Right atrium auricular region (tissue), 2 donors: ENCODE data around the gene SOCS7. TPM values are rescaled to one million over a fixed set of nuclear protein-coding genes. Genes with fewer than 3 reads are reported as not detected.

Experiments used
- DNase-seq: peaks from one replicate; pipeline ENCODE4 v3.0.0-alpha.2; 2019; ENCODE audit warnings: low spot score
- H3K27ac ChIP-seq, 2 donors: fragments of 200-600 bp; sonication (generic); 1 replicate in 1 of 2; 2 replicates in 1 of 2; pipeline ENCODE4 v1.5.1; 2016 to 2019
- H3K27me3 ChIP-seq, 2 donors: fragments of 200-600 bp; sonication (generic); one replicate each; pipeline versions ENCODE4 v1.5.1 to v1.6.0; 2017 to 2019
- H3K36me3 ChIP-seq: fragments of 200-600 bp; sonication (generic); one replicate; pipeline ENCODE4 v1.5.1; 2016
- H3K4me1 ChIP-seq, 2 donors: fragments of 200-600 bp; sonication (generic); one replicate each; pipeline versions ENCODE4 v1.5.1 to v1.6.0; 2017 to 2019
- H3K4me3 ChIP-seq, 2 donors: fragments of 200-600 bp; sonication (generic); 1 replicate in 1 of 2; 2 replicates in 1 of 2; pipeline ENCODE4 v1.5.1; 2017 to 2019; ENCODE audit warnings: mild to moderate bottlenecking in 1 of 2, moderate library complexity in 1 of 2
- H3K9me3 ChIP-seq, 2 donors: fragments of 200-600 bp; sonication (generic); one replicate each; pipeline ENCODE4 v1.5.1; 2019
- total RNA-seq, 2 donors: library from RNA; depleted of rRNA; stranded (reverse); fragments of >200 nt; gene quantifications; one replicate each; pipeline ENCODE4 v1.1.0, GENCODE V29; 2016
- TF ChIP-seq, protein P1 (sequence below), 2 donors: fragments of 200-600 bp; sonication (generic); IDR thresholded peaks; one replicate each; pipeline ENCODE4 v1.5.1; 2019; ENCODE audit warnings: antibody characterized with exemption in 2 of 2

SOCS7 gene
- total RNA-seq, 2 donors from 2014 or later = 12.2 to 14.8 TPM

DNA sequence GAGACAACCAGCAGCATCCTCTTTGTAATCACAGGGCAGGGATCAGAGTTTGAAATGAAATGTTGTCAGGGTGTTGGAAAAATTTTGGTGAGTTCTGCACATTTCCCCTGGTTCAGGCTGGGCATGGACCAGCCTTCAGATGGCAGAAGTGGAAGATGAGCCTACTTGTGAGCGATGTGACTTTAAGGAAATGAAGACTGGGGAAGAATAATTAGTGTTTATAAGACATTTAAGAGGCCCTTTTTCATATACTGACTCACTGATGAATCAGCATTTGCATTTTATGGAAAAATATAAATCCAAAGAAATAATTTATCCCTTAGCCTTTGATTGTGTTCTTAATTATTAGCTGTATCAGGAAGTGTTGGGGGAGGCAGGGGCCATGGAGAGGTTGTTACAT, 28.7 kb upstream of the SOCS7 start:
- H3K4me3 ChIP-seq = no peak overlapping the region
- H3K27me3 ChIP-seq = no peaks in the 10 kb centered on the region
- peaks cover 0 to 7% of the 10 kb centered on the region in 2 donors for H3K4me1 ChIP-seq
- H3K36me3 ChIP-seq = peaks cover 12% of the 10 kb centered on the region
- H3K27ac ChIP-seq = no peak overlapping the region
- no peaks in the 10 kb centered on the region for H3K9me3 ChIP-seq
- DNase-seq = no peak
- TF ChIP-seq, protein P1, sequence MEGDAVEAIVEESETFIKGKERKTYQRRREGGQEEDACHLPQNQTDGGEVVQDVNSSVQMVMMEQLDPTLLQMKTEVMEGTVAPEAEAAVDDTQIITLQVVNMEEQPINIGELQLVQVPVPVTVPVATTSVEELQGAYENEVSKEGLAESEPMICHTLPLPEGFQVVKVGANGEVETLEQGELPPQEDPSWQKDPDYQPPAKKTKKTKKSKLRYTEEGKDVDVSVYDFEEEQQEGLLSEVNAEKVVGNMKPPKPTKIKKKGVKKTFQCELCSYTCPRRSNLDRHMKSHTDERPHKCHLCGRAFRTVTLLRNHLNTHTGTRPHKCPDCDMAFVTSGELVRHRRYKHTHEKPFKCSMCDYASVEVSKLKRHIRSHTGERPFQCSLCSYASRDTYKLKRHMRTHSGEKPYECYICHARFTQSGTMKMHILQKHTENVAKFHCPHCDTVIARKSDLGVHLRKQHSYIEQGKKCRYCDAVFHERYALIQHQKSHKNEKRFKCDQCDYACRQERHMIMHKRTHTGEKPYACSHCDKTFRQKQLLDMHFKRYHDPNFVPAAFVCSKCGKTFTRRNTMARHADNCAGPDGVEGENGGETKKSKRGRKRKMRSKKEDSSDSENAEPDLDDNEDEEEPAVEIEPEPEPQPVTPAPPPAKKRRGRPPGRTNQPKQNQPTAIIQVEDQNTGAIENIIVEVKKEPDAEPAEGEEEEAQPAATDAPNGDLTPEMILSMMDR (IDR thresholded peaks at IDR 0.05) = no peak

DNA sequence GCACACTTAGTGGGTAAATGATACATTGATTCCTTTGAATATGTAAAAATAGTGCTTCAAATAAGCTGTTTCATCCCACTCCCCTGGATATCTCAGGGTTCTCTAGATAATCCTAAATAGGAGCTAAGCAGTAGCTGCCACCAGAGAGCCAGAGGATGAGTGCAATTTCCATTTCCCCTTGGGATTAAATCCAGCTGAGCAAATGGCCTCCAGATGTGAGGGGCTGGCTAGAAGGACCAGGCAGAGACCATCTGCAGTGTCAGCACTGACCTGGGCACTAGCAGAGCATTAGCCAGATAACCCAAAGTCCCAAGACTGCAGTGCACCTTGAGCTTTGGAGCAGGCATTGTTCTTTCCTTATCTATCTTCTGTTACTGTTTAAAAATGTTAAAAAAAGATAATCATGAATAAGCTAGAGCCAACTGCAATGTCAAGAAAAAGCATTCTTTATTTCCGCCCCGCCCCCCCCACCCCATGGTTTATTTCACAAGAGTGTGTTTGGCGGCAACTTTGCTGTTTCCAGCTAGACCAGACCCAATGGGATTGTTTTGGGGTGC, 27.4 kb upstream of the SOCS7 start:
- no peaks in the 10 kb centered on the region for H3K9me3 ChIP-seq
- H3K27ac ChIP-seq = no peak overlapping the region
- peaks cover 0 to 7% of the 10 kb centered on the region in 2 donors for H3K4me1 ChIP-seq
- TF ChIP-seq, protein P1 (IDR thresholded peaks at IDR 0.05) = no peak
- H3K27me3 ChIP-seq = no peaks in the 10 kb centered on the region
- H3K4me3 ChIP-seq = no peak overlapping the region
- DNase-seq = no peak
- peaks cover 12% of the 10 kb centered on the region for H3K36me3 ChIP-seq

DNA sequence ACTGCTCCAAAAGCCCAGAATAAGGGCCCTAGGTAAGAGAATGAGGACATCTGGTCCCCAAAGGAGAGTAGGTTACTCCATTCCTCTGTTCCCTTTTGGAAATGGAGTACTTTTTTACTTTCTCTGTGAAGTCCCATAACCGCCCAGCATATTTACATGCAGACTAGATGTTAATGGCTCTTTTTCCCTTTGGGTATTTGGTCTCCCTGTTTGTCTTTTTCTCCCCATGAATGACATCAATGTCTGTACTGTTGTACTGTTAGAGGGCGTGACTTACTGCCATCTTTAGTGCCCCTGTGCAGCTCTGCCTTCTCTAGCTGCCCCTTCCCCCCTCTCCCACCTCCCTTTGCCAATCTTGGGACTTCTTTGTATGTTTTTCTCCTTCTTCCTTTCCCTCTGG, 26.9 kb upstream of the SOCS7 start:
- TF ChIP-seq, protein P1 (IDR thresholded peaks at IDR 0.05) = no peak
- Histone ChIP-seq H3K4me1 (peaks cover 0 to 7% of the 10 kb centered on the region in 2 donors), H3K27ac (no peak overlapping the region)

DNA sequence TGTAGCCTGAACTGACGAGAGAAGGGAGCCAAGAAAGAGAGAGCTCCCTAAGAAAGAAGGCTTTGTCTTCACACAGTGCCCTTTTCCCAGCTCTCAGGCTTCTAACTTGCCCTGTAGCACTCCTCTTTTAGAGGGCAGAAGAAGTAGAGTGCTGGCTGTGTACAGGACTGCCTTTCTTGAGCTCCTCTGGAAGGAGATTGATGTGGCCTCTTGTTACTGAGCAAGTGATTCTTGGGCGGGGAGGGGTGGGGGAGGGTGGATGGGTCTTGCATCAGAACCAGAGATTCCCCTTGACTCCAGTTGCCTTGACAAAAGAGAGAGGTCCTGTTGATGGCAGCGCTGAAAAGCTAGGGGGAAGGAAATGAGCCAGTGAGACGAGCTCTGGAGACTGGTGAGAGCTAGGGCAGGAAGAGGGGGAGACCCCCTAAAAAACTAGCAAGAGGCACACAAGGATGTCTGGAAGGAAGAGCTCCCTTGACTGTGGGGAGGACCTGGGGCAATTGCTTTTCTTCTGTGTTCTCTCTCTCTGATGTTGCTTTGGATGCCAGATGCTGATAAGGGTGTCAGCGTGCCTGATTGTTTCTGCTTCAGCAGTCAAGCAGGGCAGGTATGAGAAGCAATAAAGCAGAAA, 26.3 kb upstream of the SOCS7 start:
- TF ChIP-seq, protein P1 (IDR thresholded peaks at IDR 0.05) = no peak
- Histone ChIP-seq H3K4me1 (peaks cover 0 to 7% of the 10 kb centered on the region in 2 donors), H3K36me3 (peaks cover 12% of the 10 kb centered on the region), H3K27ac (no peak overlapping the region), H3K4me3 (no peak overlapping the region), H3K27me3 (no peaks in the 10 kb centered on the region), H3K9me3 (no peaks in the 10 kb centered on the region)
- no peak for DNase-seq

More for the DNA sequence above, 26.9 kb upstream of the SOCS7 start:
- peaks cover 12% of the 10 kb centered on the region for H3K36me3 ChIP-seq
- DNase-seq = no peak
- H3K27me3 ChIP-seq = no peaks in the 10 kb centered on the region
- no peak overlapping the region for H3K4me3 ChIP-seq
- no peaks in the 10 kb centered on the region for H3K9me3 ChIP-seq

DNA sequence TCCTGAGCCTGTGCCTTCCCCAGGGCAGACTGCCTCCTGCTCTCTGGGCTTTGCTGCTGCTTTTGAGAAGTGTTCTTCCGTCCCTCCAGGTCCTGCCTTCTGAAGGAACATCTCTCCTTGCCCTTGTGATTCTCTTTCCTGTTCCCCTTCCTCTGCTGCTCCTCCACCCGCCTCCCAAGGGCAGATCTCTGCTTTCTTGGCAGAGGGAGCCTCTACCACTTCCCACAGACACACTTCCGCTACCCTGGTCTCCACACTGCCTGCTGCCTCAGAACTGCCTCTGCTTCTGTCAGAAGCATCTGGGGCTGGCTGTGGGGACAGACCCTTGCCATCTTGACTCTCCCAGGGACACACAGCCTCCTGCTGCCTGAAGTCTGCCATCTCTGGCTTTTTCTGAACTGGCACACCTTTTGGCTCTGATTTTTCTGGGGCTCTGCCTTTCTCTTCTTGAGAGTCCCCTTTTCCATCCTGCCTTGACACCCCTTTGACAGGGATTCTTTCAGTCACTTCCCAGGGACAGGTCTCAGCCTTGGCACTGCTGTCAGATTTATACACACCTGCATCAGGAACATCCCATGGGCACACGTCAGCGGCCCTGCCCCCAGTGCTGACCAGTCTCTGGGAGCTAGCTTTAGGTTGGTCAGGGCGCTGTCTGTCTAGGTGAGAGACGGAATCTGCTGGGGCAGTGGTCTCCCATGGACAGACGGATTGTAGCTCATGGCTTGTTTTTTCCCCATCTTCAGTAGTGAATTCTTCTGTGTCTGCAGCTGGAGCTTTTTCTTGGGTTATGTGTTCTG, 24.4 kb upstream of the SOCS7 start:
- Histone ChIP-seq H3K27ac (peak overlapping the region in 1 of 2 donors; percentile 18), H3K4me1 (peaks cover 0 to 7% of the 10 kb centered on the region in 2 donors), H3K4me3 (no peak overlapping the region), H3K36me3 (peaks cover 3% of the 10 kb centered on the region), H3K9me3 (no peaks in the 10 kb centered on the region), H3K27me3 (no peaks in the 10 kb centered on the region)
- DNase-seq = no peak
- TF ChIP-seq, protein P1 (IDR thresholded peaks at IDR 0.05) = no peak
